HG02642 (cell line): Measurements from ENCODE around the gene MDN1.
"Not testable (repeated sequence)": the region's sequence is repeated elsewhere in the genome, so short reads cannot be mapped to it uniquely, and the experiment has no call there.

Source experiments
- ATAC-seq: cut with Tn5 transposase; IDR thresholded peaks from one replicate; pipeline ENCODE4 v1.9.1; 2021; ENCODE audit warnings: mild to moderate bottlenecking; ENCODE audit not compliant: unreplicated experiment, poor library complexity

Gene MDN1, protein sequence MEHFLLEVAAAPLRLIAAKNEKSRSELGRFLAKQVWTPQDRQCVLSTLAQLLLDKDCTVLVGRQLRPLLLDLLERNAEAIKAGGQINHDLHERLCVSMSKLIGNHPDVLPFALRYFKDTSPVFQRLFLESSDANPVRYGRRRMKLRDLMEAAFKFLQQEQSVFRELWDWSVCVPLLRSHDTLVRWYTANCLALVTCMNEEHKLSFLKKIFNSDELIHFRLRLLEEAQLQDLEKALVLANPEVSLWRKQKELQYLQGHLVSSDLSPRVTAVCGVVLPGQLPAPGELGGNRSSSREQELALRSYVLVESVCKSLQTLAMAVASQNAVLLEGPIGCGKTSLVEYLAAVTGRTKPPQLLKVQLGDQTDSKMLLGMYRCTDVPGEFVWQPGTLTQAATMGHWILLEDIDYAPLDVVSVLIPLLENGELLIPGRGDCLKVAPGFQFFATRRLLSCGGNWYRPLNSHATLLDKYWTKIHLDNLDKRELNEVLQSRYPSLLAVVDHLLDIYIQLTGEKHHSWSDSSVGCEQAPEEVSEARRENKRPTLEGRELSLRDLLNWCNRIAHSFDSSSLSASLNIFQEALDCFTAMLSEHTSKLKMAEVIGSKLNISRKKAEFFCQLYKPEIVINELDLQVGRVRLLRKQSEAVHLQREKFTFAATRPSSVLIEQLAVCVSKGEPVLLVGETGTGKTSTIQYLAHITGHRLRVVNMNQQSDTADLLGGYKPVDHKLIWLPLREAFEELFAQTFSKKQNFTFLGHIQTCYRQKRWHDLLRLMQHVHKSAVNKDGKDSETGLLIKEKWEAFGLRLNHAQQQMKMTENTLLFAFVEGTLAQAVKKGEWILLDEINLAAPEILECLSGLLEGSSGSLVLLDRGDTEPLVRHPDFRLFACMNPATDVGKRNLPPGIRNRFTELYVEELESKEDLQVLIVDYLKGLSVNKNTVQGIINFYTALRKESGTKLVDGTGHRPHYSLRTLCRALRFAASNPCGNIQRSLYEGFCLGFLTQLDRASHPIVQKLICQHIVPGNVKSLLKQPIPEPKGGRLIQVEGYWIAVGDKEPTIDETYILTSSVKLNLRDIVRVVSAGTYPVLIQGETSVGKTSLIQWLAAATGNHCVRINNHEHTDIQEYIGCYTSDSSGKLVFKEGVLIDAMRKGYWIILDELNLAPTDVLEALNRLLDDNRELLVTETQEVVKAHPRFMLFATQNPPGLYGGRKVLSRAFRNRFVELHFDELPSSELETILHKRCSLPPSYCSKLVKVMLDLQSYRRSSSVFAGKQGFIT (N-terminal part only)

GRCh38 chr6:89819336-89820130 is at the start of gene MDN1:
MDN1 (minus strand) TSS chr6:89819794; CDS start chr6:89819607, 187 bp downstream.
- peak; percentile 96 for ATAC-seq

- no peak for ATAC-seq
Measured at GRCh38 chr6:89866024-89866678, 46.6 kb upstream of the MDN1 start.

DNA sequence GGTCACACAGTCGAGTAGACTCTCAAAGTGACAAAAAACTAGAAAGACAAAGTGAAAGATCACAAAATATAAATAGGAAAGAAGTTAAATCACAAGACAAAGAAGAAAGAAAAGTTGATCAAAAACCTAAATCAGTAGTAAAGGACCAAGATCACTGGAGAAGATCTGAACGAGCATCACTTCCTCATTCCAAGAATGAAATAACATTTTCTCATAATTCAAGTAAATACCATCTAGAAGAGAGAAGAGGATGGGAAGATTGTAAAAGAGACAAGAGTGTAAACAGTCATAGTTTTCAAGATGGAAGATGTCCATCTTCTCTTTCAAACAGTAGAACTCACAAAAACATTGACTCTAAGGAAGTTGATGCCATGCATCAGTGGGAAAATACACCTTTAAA is 43.1 kb upstream of the MDN1 start:
- ATAC-seq: peak; percentile 12

DNA sequence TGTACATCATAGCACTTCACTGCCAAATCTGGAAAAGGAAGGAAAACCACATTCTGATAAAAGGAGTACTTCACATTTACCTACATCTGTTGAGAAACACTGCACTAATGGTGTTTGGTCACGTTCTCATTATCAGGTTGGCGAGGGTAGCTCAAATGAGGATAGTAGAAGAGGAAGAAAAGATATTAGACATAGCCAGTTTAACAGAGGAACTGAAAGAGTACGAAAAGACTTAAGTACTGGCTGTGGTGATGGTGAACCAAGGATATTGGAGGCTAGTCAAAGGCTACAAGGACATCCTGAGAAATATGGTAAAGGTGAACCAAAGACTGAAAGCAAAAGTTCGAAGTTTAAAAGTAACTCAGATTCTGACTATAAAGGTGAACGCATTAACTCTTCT is 42.7 kb upstream of the MDN1 start:
- ATAC-seq: peak; percentile 58

DNA sequence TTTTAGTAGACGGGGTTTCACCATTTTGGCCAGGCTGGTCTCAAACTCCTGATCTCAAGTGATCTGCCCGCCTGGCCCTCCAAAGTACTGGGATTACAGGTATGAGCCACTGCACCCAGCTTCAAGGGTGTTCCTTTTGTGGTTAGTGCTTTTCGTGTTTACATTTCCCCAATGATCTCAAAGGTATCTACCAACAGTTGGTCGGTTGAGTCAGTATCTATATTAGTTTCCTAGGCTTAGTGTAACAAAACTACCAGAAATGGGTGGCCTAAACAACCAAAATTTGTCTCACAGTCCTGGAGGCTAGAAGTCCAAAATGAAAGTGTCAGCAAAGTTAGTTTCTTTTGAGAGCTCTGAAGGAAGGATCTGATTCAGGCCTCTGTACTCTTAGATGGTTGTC is 40.1 kb upstream of the MDN1 start:
- no peak for ATAC-seq

- no peak for ATAC-seq
Measured at GRCh38 chr6:89858041-89858440, 38.4 kb upstream of the MDN1 start.

- no peak for ATAC-seq
Measured at GRCh38 chr6:89853068-89853467, 33.5 kb upstream of the MDN1 start.

DNA sequence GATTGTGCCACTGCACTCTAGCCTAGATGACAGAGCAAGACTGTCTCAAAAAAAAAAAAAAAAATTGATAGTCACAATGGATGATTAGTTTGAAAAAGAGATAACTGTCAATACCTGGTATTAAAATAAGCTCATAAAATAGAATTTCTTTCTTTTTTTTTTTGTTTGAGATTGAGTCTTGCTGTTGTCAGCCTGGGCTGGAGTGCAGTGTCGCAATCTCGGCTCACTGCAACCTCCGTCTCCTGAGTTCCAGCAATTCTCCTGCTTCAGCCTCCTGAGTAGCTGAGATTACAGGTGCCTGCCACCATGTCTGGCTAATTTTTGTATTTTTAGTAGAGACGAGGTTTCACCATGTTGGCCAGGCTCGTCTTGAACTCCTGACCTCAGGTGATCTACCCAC is 27.9 kb upstream of the MDN1 start:
- ATAC-seq: not testable (repeated sequence)

GRCh38 chr6:89843070-89843469 is 23.5 kb upstream of the MDN1 start:
- no peak for ATAC-seq

DNA sequence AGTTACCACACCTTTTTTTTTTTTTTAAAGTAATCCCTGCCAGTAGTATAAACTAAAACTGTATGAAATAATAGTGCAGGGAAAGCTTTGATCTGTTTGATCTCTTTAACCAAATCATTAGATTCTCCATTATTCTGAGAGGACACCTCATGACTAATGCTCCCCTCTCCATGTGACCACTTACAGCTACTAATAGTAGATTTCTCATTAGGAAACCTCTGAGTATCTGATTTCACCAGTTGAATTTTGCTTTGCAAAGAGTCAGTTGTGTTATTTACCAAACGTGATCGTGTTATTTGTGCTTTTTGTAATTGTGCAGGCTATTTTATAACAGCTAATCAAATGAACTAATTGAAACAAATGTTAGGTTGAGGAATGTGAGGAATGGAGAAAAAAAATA is 22.6 kb upstream of the MDN1 start:
- no peak for ATAC-seq

DNA sequence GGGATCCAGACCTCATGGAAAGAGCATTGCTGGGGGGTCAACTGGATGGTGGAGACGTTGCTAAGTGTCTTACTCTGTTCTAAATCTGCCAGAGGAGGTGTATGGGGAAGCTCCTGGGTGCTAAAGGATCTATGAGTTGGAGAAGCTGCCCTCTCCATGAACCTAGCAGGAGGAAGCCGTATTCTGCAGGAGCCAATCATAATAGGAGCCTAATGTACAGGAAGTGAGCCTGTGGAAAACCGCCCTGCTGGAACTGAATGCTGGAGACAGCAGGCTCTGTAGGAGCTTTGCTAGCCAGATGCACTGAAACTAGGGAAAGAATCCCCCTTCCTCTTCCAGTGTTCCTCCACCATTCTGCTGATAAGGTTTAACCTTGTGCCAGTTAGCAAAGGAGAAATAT is 20.9 kb upstream of the MDN1 start:
- ATAC-seq: no peak

DNA sequence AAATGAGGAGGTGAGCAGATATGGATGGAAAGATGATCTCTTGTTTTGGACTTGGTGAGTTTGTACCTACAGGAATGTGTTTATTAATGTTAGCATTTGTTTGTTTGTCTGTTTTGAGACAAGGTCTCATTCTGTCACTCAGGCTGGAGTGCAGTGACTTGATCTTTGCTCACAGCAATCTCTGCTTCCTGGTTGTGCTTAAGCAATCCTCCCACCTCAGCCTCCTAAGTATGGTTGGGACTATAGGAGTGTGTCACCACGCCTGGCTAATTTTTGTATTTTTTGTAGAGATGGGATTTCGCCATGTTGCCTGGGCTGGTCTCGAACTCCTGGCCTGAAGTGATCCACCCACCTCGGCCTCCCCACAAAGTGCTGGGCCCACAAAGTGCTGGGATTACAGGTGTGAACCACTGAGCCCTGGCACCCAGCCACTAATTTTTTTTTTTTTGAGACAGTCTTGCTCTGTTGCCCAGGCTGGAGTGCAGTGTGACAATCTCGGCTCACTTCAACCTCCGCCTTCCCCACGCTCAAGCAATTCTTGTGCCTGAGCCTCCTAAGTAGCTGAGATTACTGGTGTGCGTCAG is 17.1 kb upstream of the MDN1 start:
- no peak for ATAC-seq

DNA sequence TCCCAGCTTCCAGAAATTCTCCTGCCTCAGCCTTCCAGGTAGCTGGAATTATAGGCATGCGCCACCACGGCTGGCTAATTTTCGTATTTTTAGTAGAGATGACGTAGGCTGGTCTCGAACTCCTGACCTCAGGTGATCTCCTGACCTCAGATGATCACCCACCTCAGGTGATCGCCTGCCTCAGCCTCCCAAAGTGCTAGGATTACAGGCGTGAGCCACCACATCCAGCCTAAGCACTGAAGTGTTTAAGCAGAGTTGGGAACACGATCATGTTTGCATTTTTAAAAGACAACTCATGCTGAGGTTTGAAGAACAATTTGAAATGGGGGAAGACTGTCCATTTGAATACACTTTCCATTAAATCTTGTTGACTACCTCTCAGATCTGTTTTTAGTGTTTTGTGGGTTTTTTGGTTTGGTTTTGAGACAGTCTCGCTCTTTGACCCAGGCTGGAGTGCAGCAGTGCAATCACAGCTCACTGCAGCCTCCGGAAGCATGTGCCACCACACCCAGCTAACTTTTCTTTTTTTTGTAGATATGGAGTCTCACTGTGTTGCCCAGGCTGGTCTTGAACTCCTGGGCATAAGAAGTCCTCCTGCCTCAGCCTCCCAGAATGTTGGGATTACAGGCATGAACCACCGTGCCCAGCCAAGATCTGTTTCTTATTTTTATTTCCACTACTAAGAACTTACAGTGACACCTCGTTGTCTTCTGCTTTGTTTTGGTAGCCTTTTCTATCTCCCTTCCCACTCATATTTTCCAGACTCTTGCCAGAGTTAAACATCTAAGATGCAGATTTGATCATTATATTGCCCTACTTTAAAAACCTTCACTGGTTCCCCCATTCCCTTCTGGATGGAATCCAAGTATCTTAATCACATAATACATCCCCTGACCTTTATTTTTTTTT is 15.5 kb upstream of the MDN1 start:
- peak; percentile 97 for ATAC-seq

DNA sequence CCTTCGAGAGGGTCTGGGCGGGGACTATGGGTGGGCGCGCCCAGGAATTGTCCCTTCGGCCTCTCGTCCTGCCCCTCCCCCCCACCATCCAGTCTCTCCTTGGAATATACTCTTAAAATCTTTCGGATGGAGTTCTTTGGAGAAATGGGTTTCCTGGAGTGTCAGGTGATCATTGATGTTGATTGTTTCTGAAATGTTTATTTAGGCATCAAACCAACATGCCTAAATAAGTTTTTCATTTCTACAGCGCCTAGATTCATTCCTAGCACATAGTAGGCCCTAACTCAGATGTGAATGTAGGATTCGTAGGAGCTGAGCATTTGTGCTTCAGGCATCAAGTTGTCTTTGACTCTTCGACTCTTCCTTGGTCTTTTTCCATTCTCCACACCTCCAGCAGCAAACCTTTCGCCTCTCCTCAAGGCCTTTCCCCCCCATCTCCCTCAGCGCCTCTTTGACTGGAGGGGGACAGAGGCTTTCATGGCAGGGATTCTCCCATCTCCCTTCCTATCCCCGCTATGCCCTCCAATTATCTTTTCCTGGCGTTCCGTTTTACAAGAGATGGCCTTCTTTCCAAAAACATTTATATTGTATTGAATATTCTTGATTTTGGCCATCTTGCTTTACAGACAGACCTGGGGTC is 10.7 kb upstream of the MDN1 start:
- ATAC-seq: no peak

GRCh38 chr6:89829472-89830169 is 10.0 kb upstream of the MDN1 start, which contains the start of gene CASP8AP2:
CASP8AP2 (plus strand) TSS chr6:89829880.
- peak; percentile 98 for ATAC-seq

- ATAC-seq: peak; percentile 32
Measured at GRCh38 chr6:89828988-89829471, 9.4 kb upstream of the MDN1 start.
